Subcutaneous adipose tissue (tissue), 4 donors: Measurements from ENCODE around the gene RCL1. TPM values are rescaled to one million over a fixed set of nuclear protein-coding genes. Genes with fewer than 3 reads are reported as not detected.

Experiments used
- total RNA-seq, 4 donors: library from RNA; depleted of rRNA; stranded (reverse); fragments of >200 nt; gene quantifications; one replicate each; pipeline ENCODE4 v1.1.0, GENCODE V29; 2016
- TF ChIP-seq, protein P1 (sequence below): fragments of 450-650 bp; IDR thresholded peaks from one replicate; pipeline ENCODE4 v1.5.1; 2016; ENCODE audit warnings: low read depth, mild to moderate bottlenecking, control low read depth, antibody characterized with exemption, moderate library complexity

The RCL1 gene
- total RNA-seq, 4 donors from 2014 or later, result 64.4 to 166 (median 102) TPM

DNA sequence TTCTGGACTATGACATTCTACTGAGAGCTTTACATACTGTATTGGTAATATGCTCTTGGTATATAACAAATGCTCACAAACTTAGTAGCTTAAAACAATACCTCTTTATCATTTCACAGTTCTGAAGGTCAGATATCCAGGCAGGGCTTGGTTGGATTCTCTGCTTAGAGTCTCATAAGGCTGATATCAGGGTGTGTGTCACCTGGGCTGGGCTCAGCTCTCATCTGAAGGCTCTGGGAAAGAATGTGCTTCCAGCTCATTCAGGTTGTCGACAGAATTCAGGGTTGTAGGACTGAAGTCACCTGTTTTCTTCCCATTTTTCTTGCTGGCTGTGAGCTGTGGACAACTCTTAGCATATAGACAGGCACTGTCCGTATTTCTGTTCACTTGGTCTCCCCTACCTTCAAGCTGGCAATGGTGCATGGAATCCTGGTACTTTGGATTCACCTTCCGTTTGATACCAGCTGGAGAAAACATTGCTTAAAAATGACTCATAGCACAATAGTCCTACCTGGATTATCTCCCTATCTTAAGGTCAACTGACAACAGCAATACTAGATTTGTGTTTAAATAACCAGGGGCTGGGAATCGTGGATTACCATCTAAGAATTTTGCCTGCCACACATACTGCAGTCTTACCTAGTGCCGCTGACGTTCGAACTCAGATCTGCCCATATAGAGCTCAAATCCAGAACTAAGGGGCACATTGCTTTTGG, 69.2 kb downstream of the RCL1 start:
- TF ChIP-seq, protein P1, sequence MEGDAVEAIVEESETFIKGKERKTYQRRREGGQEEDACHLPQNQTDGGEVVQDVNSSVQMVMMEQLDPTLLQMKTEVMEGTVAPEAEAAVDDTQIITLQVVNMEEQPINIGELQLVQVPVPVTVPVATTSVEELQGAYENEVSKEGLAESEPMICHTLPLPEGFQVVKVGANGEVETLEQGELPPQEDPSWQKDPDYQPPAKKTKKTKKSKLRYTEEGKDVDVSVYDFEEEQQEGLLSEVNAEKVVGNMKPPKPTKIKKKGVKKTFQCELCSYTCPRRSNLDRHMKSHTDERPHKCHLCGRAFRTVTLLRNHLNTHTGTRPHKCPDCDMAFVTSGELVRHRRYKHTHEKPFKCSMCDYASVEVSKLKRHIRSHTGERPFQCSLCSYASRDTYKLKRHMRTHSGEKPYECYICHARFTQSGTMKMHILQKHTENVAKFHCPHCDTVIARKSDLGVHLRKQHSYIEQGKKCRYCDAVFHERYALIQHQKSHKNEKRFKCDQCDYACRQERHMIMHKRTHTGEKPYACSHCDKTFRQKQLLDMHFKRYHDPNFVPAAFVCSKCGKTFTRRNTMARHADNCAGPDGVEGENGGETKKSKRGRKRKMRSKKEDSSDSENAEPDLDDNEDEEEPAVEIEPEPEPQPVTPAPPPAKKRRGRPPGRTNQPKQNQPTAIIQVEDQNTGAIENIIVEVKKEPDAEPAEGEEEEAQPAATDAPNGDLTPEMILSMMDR, result no peak

DNA sequence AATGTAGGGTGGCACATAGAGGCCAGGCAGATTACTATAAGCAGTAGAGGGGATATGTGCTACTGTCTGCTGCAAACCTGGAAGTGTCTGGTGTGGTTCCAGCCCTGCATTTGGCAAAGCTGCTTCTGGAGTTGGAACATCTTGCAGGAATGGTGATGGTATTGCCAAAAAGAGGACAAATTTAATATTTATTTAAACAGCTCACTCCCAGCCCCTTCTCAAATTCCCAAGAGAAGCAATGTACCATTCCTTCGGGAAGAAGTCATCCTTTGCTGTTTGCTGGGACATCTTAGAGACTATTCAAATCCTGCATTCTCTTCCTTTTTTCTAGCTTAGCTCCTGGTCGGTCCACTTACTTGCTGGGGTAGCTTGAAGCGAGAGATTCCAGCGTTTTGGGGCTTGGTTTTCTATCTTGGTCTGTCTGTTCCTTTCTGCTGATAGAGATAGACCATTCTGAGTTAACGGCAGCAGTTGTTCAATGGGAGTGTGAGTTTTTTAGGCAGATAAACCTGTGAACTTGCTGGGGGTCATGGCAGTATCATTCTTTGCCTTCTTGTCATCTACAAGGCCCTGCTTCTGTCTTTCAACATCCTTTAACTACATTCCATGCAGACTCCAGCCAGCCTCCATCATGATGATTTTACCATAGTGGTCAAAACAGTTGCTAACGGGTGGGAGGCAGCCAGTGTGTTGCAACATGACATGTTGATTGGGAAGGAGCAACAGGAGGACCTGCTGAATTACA, 69.9 kb downstream of the RCL1 start:
- TF ChIP-seq, protein P1, result no peak

DNA sequence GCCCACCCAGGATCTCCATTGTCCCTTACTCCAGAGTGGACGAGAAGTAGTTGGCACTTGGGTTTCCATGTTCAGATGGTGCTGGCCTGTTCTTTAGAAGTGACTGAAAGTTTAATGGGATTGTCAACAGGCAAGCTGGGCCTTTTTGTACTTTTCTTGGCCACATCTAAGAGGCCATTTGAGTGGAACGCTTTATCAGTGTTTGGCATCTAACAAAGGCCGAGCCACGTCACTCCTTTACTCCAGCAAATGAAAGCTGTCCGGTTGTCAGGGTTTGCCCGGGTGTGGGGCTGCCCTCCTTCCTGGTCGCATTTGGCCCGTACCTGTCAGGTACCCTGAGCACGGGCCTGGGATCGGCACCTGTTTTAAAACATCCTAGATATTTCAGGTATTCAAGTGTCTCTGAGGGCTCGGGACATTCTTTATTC, 71.5 kb downstream of the RCL1 start:
- TF ChIP-seq, protein P1, result no peak

DNA sequence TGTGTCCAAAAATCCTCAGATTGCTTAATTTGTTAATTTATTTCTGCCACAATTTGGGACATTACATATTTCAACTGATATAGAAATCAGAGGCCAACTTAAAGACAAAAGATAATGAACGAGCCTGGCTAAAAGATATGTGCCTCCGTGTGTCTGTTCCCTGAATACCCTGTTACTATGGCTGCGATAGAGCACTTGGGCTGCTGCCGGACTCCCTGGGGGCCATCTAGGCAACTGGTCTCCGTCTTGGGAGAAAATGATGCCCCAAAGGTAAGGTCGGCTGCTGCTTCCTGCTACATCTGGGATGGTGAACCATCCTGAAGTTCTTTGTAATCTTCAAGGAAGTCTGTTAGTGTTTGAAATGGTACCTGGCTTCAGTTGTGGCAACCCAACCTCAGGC, 72.0 kb downstream of the RCL1 start:
- TF ChIP-seq, protein P1, result no peak

DNA sequence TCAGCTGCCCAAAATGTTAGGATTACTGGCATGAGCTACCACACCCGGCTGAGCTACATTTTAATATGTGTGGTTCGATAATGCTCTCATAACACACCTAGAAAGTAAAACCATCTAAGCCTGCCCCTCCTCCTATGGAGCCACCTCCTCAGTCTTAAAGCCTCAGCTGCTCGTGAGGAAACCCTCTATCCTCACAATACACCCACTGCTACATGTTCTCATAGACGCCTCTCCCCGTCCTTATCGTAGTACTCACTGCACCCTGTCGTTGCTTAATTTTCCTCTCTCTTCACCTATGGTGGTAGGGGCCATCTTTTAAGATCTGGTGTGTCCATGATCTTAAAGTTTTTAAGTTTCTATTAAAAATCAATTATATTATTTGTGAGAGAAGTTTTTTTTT, 72.9 kb downstream of the RCL1 start:
- TF ChIP-seq, protein P1, result no peak

DNA sequence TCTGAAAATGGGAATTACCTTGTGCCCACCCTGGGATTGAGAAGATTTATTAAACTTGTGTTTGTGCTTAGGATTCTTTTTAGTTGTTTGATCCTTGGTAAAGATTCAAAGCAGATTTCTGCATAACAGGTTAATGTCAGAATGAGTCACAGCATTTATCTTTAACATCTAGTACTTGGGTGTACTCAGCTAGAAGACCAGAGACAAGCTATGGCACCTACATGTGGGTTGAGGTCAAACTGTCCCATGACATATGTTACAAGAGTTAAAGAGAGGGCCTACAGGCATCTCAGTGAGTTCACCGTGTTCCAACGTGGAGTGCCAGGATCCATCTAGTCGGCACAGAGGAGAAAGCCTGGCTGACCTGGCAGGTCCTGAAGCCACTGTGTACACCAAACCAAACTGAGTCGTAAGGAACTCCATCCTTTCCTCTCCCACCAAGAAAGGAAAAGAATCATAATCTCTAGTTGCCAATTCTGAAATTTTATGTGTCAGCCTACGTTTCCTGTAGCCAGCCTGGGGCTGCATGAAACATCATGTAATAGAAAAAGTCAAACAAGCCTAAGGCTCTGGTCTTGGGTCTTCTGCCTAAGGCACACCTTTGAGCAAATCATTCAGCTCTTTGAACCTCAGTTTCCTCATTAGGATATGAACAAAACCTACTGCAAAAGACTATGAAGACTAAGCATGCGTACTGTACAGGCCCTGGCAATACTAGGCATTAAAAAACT, 73.7 kb downstream of the RCL1 start:
- TF ChIP-seq, protein P1, result no peak

DNA sequence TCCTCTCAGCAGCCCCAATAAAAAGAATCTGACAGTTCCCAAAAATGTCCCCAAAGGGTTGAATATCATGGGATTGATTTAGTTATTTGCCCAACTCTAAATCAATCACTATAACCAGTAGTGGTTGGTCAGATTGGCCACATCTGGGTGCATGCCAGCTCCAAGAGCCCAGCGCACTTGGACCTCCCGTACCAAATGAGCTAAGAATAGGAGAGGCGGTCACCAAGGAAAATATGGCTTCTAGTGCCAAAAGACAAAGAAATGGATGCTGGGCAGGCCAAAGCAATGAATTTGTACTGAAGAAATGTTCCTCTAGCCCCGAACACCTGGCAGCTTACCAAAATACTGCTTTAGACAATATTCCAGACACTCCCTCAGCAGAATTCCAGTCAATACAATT, 80.3 kb downstream of the RCL1 start:
- TF ChIP-seq, protein P1, result no peak
